IgD-negative memory B cell (primary cell): ENCODE measurements around the gene CASTOR2. TPM values are rescaled to one million over a fixed set of nuclear protein-coding genes. Genes with fewer than 3 reads are reported as not detected.
A peak's percentile ranks its signal among the peaks of the same experiment; 100 is the strongest.

Experiments
- H3K27ac Mint-ChIP-seq, 3 donors: one replicate each; pipeline ENCODE4 v1.8.0; 2020 to 2022; ENCODE audit warnings: mild to moderate bottlenecking in 3 of 3, mixed read lengths in 3 of 3, moderate library complexity in 1 of 3
- H3K27me3 Mint-ChIP-seq: one replicate; pipeline ENCODE4 v1.8.0; 2021; ENCODE audit warnings: mixed read lengths
- H3K36me3 Mint-ChIP-seq: one replicate; pipeline ENCODE4 v1.8.0; 2020; ENCODE audit warnings: mild to moderate bottlenecking, mixed read lengths
- H3K4me1 Mint-ChIP-seq, 3 donors: one replicate each; pipeline ENCODE4 v1.8.0; 2020 to 2022; ENCODE audit warnings: mixed read lengths in 3 of 3, mild to moderate bottlenecking in 1 of 3
- H3K4me3 Mint-ChIP-seq, 4 donors: one replicate each; pipeline ENCODE4 v1.8.0; 2020 to 2022; ENCODE audit warnings: mild to moderate bottlenecking in 4 of 4, mixed read lengths in 4 of 4, moderate library complexity in 3 of 4
- H3K9me3 Mint-ChIP-seq, 3 donors: one replicate each; pipeline ENCODE4 v1.8.0; 2020 to 2021; ENCODE audit warnings: mixed read lengths in 3 of 3, mild to moderate bottlenecking in 1 of 3
- polyA plus RNA-seq: library from polyadenylated mRNA; unstranded; fragments of 300-500 nt; fragmentation: Illumina TruSeq; gene quantifications from one replicate; pipeline ENCODE4 v1.2.3, GENCODE V29; 2021

Gene CASTOR2
- polyA plus RNA-seq, 1 donor from 2014 or later = not detected

DNA sequence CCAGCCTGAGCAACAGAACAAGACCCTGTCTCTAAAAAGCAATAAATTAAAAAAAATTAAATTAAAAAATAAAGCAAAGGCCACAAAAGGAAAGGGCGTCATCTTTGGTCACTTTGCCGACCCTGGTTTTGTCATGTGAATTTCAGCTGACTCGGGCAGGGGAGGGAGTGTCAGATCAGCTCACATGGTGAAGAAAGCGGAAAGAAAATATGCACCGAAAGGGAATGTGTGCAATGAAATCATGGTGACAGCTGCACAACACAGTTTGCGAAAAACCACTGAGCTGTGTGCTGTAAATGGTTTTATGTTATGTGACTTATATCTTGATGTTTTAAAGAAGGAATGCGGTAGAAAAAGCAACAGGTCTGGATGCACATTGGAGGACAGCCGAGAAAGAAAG is 69.3 kb downstream of the CASTOR2 start:
- Mint-ChIP-seq H3K27me3 (no peaks in the 10 kb centered on the region), H3K9me3 (no peaks in the 10 kb centered on the region), H3K4me1 (no peaks in the 10 kb centered on the region), H3K36me3 (no peaks in the 10 kb centered on the region), H3K4me3 (no peak overlapping the region), H3K27ac (peak overlapping the region in 1 of 3 donors; percentile 2)

DNA sequence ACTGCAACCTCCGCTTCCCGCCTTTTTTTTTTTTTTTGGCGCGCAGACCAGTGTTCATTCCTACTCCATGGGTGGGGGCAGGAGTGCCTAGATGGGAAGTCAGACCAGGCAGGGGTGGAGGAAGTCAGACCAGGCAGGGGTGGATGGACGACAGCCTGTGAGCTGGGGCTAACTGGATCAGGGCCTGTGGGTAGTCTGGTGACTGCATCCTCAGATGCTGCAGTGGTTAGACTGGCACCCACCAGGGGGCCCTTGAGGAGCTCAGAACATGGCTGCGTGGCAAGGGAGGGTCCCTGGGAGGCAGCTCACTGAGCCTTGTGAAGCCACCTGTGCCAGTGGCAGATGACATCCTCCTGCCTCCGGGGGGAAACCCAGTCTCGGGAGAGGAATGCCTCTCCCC is 74.0 kb downstream of the CASTOR2 start:
- no peaks in the 10 kb centered on the region for H3K9me3 Mint-ChIP-seq
- H3K4me1 Mint-ChIP-seq = no peaks in the 10 kb centered on the region
- H3K36me3 Mint-ChIP-seq = peaks cover 4% of the 10 kb centered on the region
- peak overlapping the region in 1 of 3 donors; percentile 69 for H3K27ac Mint-ChIP-seq
- no peaks in the 10 kb centered on the region for H3K27me3 Mint-ChIP-seq
- H3K4me3 Mint-ChIP-seq = peak overlapping the region in 1 of 4 donors; percentile 63

DNA sequence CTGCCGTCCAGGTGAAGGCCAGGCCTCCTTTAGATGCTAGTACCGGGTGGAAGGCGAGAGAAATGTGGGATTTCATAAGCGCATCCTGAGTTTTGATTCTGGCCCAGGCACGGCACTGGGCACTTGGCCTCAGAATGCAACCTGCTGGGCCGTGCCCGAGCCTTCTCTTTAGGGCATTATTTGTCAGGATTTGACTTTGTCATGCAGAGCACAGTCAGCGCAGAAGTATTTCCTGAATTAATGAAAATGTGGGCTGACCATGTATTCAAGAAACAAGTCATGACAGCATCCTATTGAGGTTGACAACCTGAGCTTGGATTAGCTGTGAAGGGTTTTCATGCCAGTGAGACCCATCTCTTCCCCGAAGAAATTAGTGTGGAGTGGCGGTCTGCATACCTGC is 74.7 kb downstream of the CASTOR2 start:
- peaks cover 4% of the 10 kb centered on the region for H3K36me3 Mint-ChIP-seq
- H3K27ac Mint-ChIP-seq = no peak overlapping the region
- H3K4me3 Mint-ChIP-seq = no peak overlapping the region
- H3K27me3 Mint-ChIP-seq = no peaks in the 10 kb centered on the region
- no peaks in the 10 kb centered on the region for H3K9me3 Mint-ChIP-seq
- H3K4me1 Mint-ChIP-seq = no peaks in the 10 kb centered on the region

DNA sequence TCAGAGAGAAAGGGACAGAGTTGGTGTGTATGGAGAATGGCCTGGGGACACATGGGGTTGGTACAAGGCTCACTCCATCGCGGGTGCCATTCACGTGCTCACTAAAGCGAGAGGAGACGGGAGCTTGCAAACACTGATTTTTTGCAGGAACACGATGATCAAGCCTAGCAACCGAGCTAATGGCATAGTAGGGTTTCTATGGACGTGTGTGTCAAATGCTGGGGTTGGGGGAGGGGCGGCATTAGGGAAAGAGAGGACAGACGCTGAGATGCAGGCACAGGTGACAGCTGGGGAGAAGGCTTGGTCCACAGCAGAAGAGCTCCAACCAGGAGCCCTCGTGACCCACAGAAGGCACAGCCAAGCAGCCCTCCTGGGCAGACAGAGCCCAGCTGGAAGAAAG is 75.2 kb downstream of the CASTOR2 start:
- Mint-ChIP-seq H3K36me3 (peaks cover 4% of the 10 kb centered on the region), H3K27ac (no peak overlapping the region), H3K9me3 (no peaks in the 10 kb centered on the region), H3K4me1 (no peaks in the 10 kb centered on the region), H3K27me3 (no peaks in the 10 kb centered on the region), H3K4me3 (no peak overlapping the region)

DNA sequence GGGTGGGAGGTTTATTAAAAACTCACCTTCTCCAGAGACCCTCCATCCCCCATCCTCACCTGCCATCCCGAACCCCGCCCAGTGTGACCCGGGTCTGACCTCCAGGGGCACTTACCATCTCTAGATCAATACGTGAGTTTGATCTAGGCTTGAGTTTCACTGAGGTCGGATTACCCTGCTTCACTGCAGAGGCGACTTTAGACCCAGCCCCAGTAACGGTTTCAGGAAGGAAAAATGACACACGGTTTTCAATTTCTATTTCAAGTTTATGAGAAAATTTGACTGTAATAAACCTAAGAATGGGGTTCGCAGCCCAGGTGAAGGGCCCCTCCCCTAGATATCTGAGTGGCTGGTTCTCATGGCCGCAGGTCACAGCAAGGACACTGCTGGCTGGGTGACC is 76.0 kb downstream of the CASTOR2 start:
- H3K4me3 Mint-ChIP-seq = no peak overlapping the region
- H3K9me3 Mint-ChIP-seq = no peaks in the 10 kb centered on the region
- no peaks in the 10 kb centered on the region for H3K27me3 Mint-ChIP-seq
- peaks cover 4% of the 10 kb centered on the region for H3K36me3 Mint-ChIP-seq
- H3K4me1 Mint-ChIP-seq = no peaks in the 10 kb centered on the region
- H3K27ac Mint-ChIP-seq = no peak overlapping the region

DNA sequence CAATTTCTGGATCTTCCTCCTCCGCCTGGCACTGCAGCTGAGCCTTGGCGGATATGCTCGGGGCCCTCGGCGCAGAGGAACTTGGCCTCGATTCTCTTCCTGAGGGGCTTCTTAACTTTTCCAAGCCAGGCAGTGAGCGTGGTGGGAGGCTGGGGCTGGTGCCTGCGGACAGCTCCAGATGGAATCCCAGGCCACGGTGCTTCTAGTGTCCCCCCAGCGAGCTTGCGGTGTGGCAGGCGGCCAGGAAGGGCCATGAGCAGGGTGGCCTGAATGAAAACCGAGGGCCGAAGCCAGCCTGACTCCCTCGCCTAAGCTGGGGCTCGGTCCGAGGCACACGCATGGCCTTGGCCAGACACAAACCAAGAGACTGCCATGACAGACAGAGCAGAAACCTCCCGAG is 77.8 kb downstream of the CASTOR2 start:
- Mint-ChIP-seq H3K27me3 (no peaks in the 10 kb centered on the region), H3K4me3 (no peak overlapping the region), H3K9me3 (no peaks in the 10 kb centered on the region), H3K36me3 (peaks cover 4% of the 10 kb centered on the region), H3K27ac (no peak overlapping the region), H3K4me1 (no peaks in the 10 kb centered on the region)

DNA sequence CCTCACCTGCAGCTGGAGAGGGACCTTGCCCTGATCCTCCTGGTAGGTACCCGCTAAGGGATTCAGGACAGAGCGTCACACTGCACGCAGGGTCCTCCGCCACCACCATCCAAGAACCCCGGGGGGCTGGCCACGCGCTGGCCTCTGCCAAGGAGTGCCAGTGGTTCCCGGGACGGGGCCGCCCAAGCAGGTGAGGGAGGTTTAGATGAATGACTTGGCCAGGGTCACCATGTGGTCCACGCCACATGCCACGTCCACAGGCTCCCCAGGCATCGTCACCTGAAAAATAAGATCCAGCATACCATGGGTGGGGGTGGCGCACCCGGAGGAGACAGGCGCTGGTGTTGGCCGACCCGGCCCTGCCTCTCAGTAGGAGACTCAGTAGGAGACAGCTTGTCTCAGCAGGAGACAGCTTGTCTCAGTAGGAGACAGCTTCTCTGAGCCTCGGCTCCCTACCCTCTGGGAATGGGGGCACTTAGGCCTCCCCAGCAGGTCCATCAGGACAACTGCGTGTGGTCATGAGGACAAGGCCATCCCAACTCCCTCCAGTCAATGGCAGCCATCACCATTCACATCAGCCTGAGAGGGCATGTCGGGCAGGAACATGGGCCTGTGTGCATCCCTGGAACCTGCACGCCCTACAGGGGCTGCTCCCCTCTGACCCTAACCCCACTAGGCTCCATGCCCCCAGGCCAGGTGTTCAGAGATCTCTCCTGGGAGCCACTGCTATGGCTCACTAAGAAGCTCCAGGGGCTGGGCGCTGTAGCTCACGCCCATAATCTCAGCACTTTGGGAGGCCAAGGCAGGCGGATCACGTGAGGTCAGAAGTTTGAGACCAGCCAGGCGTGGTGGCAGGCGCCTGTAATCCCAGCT is 78.6 kb downstream of the CASTOR2 start:
- no peak overlapping the region for H3K4me3 Mint-ChIP-seq
- H3K9me3 Mint-ChIP-seq = no peaks in the 10 kb centered on the region
- H3K4me1 Mint-ChIP-seq = no peaks in the 10 kb centered on the region
- no peak overlapping the region for H3K27ac Mint-ChIP-seq
- H3K36me3 Mint-ChIP-seq = peaks cover 4% of the 10 kb centered on the region
- no peaks in the 10 kb centered on the region for H3K27me3 Mint-ChIP-seq

DNA sequence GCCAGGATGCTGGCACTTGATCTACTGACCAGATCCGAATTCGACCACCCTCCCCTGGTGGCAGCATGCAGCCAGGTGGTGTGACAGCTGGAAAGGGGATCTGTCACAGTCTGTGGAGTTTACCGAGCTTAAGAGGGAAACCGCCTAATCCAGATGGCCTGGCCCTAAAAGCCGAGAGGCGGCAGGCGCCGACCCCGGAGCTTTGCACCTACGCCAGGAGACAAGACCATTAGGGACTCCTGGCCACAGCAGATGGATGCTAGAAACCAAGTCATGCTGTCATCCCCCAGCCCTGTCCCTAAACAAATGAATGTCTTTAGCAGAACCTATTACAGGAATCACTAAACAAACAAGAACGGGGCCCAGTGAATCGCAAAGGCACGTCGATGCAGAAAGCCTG is 81.4 kb downstream of the CASTOR2 start:
- Mint-ChIP-seq H3K36me3 (peaks cover 4% of the 10 kb centered on the region), H3K4me3 (no peak overlapping the region), H3K4me1 (no peaks in the 10 kb centered on the region), H3K9me3 (no peaks in the 10 kb centered on the region), H3K27ac (no peak overlapping the region), H3K27me3 (no peaks in the 10 kb centered on the region)

DNA sequence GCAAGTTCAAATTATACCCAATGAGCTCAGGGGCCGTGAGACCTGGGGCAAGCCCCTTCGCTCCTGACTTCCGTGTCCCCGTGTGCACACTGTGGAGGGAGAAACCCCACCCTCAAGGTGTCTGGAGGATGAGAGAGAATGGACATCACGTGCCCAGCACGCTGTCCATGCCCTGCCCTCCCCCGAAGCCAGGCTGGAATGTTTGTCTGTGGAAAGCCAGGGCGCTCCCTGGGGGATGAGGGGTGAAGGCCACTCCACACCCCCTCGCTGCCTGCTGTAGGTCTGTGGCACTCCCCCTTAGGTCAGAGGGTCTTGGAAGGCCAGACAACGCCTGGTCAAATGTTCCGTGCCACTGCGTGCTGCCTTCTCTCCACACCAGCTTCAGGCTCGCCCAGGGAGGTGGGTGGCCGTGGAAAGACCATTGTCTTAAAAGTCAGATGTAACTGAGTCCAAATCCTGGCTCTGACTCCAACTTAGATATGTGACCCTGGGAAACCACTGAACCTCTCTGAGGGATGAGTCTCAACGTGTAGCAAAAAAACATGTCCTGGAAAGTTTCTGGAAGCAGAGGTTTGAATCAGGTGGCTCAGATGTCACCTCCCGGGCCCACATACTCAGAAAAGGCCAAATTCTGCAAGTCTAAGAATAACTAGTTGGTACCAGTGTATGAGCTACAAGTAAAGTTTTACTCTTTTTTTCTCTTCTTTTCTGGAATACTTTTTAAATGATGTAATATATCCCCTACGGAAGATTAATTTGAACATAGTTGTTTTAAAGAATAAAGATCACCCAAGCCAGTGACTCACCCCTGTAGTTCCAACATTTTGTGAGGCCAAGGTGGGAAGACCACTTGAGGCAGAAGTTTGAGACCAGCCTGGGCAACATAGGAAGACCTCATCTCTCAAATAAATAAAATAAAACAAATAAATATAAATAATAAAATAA is 84.2 kb downstream of the CASTOR2 start:
- Mint-ChIP-seq H3K9me3 (no peaks in the 10 kb centered on the region), H3K36me3 (no peaks in the 10 kb centered on the region), H3K4me3 (no peak overlapping the region), H3K27me3 (no peaks in the 10 kb centered on the region), H3K27ac (no peak overlapping the region), H3K4me1 (no peaks in the 10 kb centered on the region)

DNA sequence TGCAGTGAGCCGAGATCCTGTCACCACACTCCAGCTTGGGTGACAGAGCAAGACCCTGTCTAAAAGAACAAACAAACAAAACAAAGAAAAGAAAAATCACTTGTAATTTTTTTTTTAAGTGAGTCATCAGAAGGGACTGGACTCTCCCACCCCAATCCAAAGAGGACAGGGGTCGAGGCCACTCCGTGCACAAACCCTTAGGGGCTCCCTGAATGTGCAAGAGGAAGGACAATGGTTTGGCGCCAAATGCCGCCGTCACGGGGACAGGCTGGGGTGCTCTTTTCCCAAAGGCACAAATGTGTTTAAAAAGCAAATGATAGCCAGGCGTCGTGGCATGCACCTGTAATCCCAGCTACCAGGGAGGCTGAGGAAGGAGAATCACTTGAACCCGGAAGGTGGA is 85.3 kb downstream of the CASTOR2 start:
- Mint-ChIP-seq H3K4me1 (no peaks in the 10 kb centered on the region), H3K4me3 (no peak overlapping the region), H3K36me3 (no peaks in the 10 kb centered on the region), H3K9me3 (no peaks in the 10 kb centered on the region), H3K27ac (no peak overlapping the region), H3K27me3 (no peaks in the 10 kb centered on the region)

DNA sequence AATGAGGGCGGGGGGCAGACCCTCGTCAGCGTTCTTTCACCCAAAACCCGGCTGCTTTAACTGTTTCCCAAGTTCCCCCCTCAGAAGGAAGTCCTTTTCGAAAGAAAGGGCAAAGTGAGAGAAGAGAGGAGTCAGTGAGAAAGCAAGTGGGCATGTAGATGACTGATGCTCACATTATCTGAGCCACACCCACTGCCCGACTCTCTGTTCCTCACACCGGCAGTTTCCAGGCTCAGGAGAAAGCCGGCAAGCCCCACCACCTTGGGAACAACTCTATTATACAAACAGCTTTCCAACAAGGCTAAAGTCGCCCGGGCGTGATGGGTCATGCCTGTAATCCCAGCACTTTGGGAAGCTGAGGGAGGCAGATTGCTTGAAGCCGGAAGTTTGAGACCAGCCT is 86.0 kb downstream of the CASTOR2 start:
- H3K27ac Mint-ChIP-seq = no peak overlapping the region
- no peaks in the 10 kb centered on the region for H3K9me3 Mint-ChIP-seq
- H3K27me3 Mint-ChIP-seq = no peaks in the 10 kb centered on the region
- H3K36me3 Mint-ChIP-seq = no peaks in the 10 kb centered on the region
- H3K4me1 Mint-ChIP-seq = no peaks in the 10 kb centered on the region
- no peak overlapping the region for H3K4me3 Mint-ChIP-seq

DNA sequence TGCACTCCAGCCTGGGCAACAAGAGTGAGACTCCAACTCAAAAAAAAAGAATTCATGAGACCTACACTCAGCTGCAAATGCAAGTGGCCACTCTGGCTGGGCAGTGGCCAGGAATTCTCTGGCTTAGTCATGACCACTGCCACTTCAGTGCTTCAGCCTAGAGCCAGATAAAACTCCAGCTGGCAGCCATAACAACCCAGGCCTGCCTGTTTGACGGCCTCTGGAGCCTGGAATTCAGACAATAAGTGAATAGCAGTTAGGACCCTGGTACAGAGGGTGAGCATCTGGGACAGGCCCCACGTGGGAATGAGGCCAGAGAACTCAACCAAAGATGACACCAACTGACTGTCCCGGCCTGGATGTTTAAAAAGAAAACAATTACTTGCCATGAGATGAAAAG is 90.2 kb downstream of the CASTOR2 start:
- Mint-ChIP-seq H3K36me3 (no peaks in the 10 kb centered on the region), H3K27me3 (no peaks in the 10 kb centered on the region), H3K4me1 (no peaks in the 10 kb centered on the region), H3K9me3 (no peaks in the 10 kb centered on the region), H3K27ac (no peak overlapping the region), H3K4me3 (no peak overlapping the region)

DNA sequence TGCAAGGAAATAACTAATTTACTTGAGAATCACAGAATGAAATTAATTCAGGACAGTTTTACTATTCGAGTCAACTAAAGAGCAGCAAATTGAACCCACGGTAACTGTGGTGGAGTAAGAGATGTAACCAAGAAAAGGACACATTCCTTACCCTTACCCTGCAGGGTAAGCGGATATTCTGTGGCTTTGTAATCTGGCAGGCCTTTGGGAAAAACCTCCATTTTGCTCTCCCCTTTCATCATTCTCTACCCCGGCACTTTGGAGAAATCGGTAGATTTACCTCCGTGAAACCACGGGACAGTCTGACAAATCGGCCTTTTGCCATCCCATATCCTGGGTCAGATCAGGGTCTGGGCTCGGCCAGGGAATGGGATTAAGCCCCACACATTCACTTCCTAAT is 90.7 kb downstream of the CASTOR2 start:
- Mint-ChIP-seq H3K27me3 (no peaks in the 10 kb centered on the region), H3K36me3 (no peaks in the 10 kb centered on the region), H3K27ac (no peak overlapping the region), H3K9me3 (no peaks in the 10 kb centered on the region), H3K4me3 (no peak overlapping the region), H3K4me1 (no peaks in the 10 kb centered on the region)

DNA sequence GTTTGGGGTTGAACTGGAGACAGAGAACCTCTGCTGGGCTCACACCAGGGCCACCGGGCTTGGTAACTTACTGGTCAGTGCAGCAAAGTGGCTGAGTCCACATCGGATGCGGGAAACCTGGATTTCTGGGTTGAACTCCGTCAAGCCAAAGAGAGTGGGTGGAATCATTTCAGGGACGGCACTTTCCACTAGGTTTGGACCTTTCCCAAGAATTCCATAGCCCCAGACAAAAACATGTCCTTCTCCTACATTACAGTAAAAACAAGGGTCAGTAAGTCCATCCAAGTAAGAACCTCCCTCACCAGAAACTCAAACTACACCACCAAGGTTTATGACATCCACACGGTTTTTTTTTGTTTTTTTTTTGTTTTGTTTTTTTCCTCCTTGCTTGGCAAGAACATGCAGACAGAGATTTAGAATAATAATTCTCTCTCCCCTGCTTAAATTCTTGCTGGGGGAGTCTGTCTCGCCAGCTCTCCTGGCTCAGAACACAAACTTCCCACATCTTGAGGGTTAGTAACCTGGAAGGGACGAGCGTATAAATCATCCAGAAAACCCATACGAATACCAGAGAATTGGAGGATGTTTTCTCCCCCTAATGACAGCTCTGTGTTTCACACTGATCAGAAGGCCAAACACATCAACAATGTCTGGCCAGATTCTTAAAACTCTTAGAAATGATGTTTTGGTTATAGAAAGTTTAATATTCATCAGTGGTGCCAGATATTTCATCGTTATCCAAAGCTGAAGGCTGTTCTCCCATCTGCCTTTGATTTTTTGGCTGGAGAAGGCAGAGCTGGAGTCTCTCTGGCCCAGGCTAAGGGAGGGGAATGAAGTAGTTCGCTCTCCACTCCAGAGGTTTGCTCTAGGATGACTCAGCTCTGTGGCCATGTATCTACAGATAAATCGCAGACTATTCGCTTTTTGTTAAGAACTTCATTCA is 91.6 kb downstream of the CASTOR2 start:
- H3K27ac Mint-ChIP-seq = no peak overlapping the region
- no peaks in the 10 kb centered on the region for H3K36me3 Mint-ChIP-seq
- no peaks in the 10 kb centered on the region for H3K27me3 Mint-ChIP-seq
- no peak overlapping the region for H3K4me3 Mint-ChIP-seq
- no peaks in the 10 kb centered on the region for H3K9me3 Mint-ChIP-seq
- H3K4me1 Mint-ChIP-seq = no peaks in the 10 kb centered on the region

DNA sequence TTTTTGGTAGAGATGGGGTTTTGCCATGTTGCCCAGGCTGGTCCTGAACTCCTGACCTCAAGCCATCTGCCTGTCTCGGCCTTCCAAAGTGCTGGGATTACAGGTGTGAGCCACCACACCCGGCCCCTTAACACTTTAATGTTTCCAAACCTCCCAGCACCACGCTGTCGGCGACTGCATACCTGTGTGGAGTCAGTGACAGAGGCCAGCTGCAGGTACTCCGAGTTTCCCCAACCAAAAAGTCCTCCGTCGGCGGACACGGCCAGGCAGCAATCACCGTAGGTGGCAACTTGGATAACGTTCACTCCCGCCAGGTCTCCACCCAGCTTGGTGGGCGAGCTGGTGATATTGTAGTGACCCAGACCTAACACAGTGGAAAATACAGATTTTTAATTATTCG is 93.9 kb downstream of the CASTOR2 start:
- H3K4me3 Mint-ChIP-seq = no peak overlapping the region
- no peaks in the 10 kb centered on the region for H3K9me3 Mint-ChIP-seq
- H3K27me3 Mint-ChIP-seq = no peaks in the 10 kb centered on the region
- H3K4me1 Mint-ChIP-seq = no peaks in the 10 kb centered on the region
- no peak overlapping the region for H3K27ac Mint-ChIP-seq
- H3K36me3 Mint-ChIP-seq = peaks cover 2% of the 10 kb centered on the region
